Activated T-cell treated with anti-CD3 and anti-CD28 coated beads, Interleukin-2, amount 50 U/mL, for 4 hours (primary cell): Measurements from ENCODE around the gene VWA8. TPM values are rescaled to one million over a fixed set of nuclear protein-coding genes. Genes with fewer than 3 reads are reported as not detected.

Experiments
- ATAC-seq, 2 donors: fragments of 200-7000 bp; cut with Tn5 transposase; one replicate each; pipeline ENCODE4 v1.10.0; 2021
- DNase-seq: peaks from one replicate; pipeline ENCODE4 v3.0.0-alpha.2; 2020
- H3K27me3 Mint-ChIP-seq: one replicate; pipeline ENCODE4 v1.8.0; 2021; ENCODE audit warnings: low read depth, mixed read lengths
- H3K36me3 Mint-ChIP-seq: one replicate; pipeline ENCODE4 v1.8.0; 2022; ENCODE audit warnings: mixed read lengths; ENCODE audit not compliant: insufficient read depth
- H3K4me1 Mint-ChIP-seq: one replicate; pipeline ENCODE4 v1.8.0; 2021; ENCODE audit warnings: low read depth, mixed read lengths
- H3K4me3 Mint-ChIP-seq: one replicate; pipeline ENCODE4 v1.8.0; 2021; ENCODE audit warnings: mild to moderate bottlenecking, moderate library complexity, mixed read lengths
- H3K9me3 Mint-ChIP-seq: one replicate; pipeline ENCODE4 v1.8.0; 2021; ENCODE audit warnings: mixed read lengths
- total RNA-seq, 3 donors: library from RNA; stranded (reverse); gene quantifications; one replicate each; pipeline ENCODE4 v1.2.1, GENCODE V29; 2021

Gene VWA8
- total RNA-seq, 3 donors from 2014 or later = 22.2 to 31.9 (median 26.4) TPM

GRCh38 chr13:41716236-41716635, 244.7 kb downstream of the VWA8 start:
- Mint-ChIP-seq H3K9me3 (no peaks in the 10 kb centered on the region), H3K4me1 (no peaks in the 10 kb centered on the region), H3K27me3 (no peaks in the 10 kb centered on the region), H3K4me3 (no peak overlapping the region), H3K36me3 (peaks cover 14% of the 10 kb centered on the region)
- ATAC-seq (no peak), DNase-seq (no peak)

GRCh38 chr13:41713405-41713804, 247.5 kb downstream of the VWA8 start:
- Mint-ChIP-seq H3K9me3 (no peaks in the 10 kb centered on the region), H3K36me3 (peaks cover 22% of the 10 kb centered on the region), H3K4me1 (no peaks in the 10 kb centered on the region), H3K27me3 (no peaks in the 10 kb centered on the region), H3K4me3 (no peak overlapping the region)
- DNase-seq = no peak
- no peak for ATAC-seq

DNA sequence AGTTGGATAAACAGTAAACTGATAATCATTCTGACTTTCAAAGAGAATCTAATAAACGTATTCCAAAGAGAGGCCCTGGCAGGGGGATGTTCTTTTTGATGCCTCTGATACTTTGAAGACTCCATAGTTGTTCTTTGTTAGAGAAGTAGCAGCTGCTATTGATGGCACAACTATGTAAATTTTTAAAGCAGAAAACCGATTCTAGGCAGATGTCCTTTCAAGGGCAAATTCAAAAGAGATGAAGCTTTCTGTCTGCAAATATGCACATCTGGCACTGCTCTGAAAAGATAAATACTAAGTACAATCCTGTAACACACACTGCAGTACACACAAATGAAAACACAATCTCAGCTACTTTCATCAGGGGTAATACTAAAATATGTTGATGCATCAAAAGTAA, 250.1 kb downstream of the VWA8 start:
- H3K36me3 Mint-ChIP-seq = peaks cover 26% of the 10 kb centered on the region
- no peaks in the 10 kb centered on the region for H3K9me3 Mint-ChIP-seq
- DNase-seq (no peak), ATAC-seq (no peak)
- no peaks in the 10 kb centered on the region for H3K27me3 Mint-ChIP-seq
- H3K4me1 Mint-ChIP-seq = no peaks in the 10 kb centered on the region
- no peak overlapping the region for H3K4me3 Mint-ChIP-seq

DNA sequence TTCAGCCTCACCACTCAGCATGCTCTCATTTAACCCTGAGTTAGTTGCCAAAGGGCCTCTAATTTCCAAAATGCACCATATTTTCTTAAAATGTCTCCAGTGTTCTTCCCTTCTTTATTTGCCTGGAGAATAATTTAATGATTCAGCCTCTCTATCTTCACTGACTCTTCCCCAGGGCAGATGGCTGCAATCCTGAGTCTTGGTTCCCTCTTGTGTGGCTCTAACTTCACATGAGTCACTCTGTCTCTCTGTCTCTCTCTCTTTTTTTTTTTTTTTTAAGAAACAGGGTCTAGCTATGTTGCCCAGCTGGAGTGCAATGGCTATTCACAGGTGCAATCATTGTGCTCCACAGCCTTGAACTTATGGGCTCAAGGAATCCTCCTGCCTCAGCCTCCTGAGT, 251.4 kb downstream of the VWA8 start:
- no peaks in the 10 kb centered on the region for H3K27me3 Mint-ChIP-seq

DNA sequence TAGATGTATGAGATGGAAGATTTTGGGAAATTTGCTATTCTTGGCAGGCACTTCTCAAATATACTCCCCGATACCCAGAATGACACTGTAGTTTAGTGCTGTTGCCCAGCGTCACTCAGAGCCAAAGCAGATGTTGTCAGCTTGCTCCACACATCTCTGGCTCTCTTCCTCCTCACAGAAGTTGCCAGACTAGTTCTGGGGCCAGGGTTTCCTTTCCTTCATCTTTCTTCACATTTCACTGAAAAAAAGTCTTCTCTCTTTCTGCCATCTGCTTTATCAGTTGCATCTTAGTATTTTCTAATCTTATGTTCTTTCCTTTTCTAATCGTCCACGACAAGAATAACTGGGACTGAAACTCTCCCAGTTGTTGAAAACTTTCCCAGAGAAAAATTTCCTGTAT, 252.2 kb downstream of the VWA8 start:
- no peak for ATAC-seq

More for the DNA sequence above, 251.4 kb downstream of the VWA8 start:
- H3K4me3 Mint-ChIP-seq = no peak overlapping the region
- no peak for DNase-seq
- H3K36me3 Mint-ChIP-seq = peaks cover 26% of the 10 kb centered on the region
- ATAC-seq = no peak
- H3K4me1 Mint-ChIP-seq = no peaks in the 10 kb centered on the region
- H3K9me3 Mint-ChIP-seq = no peaks in the 10 kb centered on the region

DNA sequence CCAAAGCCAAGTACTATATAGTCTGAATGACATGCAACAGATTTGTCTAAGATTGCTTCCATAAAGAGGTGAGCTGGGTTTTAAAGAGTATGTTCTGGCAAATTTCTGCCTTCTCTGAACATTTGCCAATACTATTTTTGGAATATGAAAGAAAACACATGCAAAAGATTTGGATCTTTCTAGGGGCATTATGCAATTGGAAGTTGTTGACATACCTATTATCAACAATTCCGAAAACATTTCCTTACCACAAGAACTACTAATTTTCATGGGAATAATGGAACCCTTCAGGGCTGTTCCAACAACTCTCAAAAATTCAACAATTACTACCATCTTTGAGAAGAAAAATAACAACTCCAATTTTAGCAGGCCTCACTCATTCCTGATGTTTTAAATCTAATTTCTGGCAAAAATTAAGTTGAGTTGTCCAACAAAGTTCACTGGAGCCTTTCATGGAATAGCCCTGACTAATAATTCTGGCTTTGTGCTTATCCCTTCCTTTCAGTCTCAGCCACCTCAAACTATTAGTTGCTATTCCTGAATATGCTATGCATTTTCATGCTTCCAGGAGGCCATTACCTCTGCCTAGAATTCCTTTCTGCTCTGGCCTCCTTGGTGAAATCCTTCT, 253.6 kb downstream of the VWA8 start:
- no peak overlapping the region for H3K4me3 Mint-ChIP-seq
- H3K36me3 Mint-ChIP-seq = peaks cover 26% of the 10 kb centered on the region
- no peaks in the 10 kb centered on the region for H3K4me1 Mint-ChIP-seq
- no peaks in the 10 kb centered on the region for H3K27me3 Mint-ChIP-seq
- ATAC-seq (no peak), DNase-seq (no peak)
- H3K9me3 Mint-ChIP-seq = no peaks in the 10 kb centered on the region

More for the DNA sequence above, 252.2 kb downstream of the VWA8 start:
- Mint-ChIP-seq H3K4me3 (no peak overlapping the region), H3K9me3 (no peaks in the 10 kb centered on the region), H3K36me3 (peaks cover 26% of the 10 kb centered on the region), H3K4me1 (no peaks in the 10 kb centered on the region), H3K27me3 (no peaks in the 10 kb centered on the region)
- no peak for DNase-seq

- Mint-ChIP-seq H3K36me3 (peaks cover 23% of the 10 kb centered on the region), H3K27me3 (no peaks in the 10 kb centered on the region), H3K9me3 (no peaks in the 10 kb centered on the region), H3K4me3 (no peak overlapping the region), H3K4me1 (no peaks in the 10 kb centered on the region)
- DNase-seq (no peak), ATAC-seq (no peak)
Measured at GRCh38 chr13:41706152-41706551, 254.8 kb downstream of the VWA8 start.

DNA sequence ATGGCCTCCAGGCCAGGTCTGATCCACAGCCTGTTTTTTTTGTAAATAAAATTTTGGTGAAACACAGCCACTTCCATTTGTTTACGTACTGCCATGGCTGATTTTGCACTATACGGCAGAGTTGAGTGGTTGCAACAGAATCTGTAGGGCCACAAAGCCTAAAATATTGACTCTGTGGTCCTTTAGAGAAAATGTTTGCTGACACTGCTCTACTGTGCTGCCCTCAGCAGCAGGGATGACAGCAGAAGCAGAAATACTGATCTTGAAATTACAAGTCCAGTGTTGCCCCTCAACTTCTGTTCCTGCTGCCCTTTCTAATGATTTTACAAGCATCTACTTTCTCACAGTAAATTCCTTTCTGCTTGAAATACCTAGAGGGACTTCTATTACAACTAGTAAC, 258.4 kb downstream of the VWA8 start:
- DNase-seq (no peak), ATAC-seq (no peak)
- Mint-ChIP-seq H3K4me1 (no peaks in the 10 kb centered on the region), H3K36me3 (peaks cover 16% of the 10 kb centered on the region), H3K4me3 (no peak overlapping the region), H3K27me3 (no peaks in the 10 kb centered on the region), H3K9me3 (no peaks in the 10 kb centered on the region)

GRCh38 chr13:41701676-41702075, 259.2 kb downstream of the VWA8 start:
- H3K36me3 Mint-ChIP-seq = peaks cover 22% of the 10 kb centered on the region
- DNase-seq (no peak), ATAC-seq (no peak)
- H3K9me3 Mint-ChIP-seq = no peaks in the 10 kb centered on the region
- H3K4me1 Mint-ChIP-seq = peaks cover 2% of the 10 kb centered on the region
- H3K4me3 Mint-ChIP-seq = no peak overlapping the region
- H3K27me3 Mint-ChIP-seq = no peaks in the 10 kb centered on the region

GRCh38 chr13:41700790-41701310, 260.1 kb downstream of the VWA8 start:
- Mint-ChIP-seq H3K36me3 (peaks cover 22% of the 10 kb centered on the region), H3K4me3 (no peak overlapping the region), H3K4me1 (peaks cover 2% of the 10 kb centered on the region), H3K27me3 (no peaks in the 10 kb centered on the region), H3K9me3 (no peaks in the 10 kb centered on the region)
- DNase-seq (no peak), ATAC-seq (no peak)

DNA sequence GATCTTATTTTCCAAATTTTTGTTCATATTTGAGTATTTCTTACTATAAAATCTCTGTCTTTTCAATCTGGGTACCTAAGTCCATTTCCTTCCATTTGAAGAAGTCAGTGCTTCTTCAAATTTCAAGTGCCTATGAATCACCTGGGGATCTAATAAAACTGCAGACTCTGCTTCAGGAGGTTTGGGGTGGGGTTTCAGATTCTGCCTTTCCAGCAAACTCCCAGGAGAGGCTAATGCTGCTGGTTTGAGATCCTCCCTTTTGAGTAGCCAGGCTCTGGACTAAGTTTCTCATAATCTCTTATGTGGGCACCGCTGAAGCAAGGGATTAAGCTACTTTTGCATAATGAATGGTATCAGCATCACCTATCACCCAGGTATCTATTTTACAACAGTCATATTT, 261.1 kb downstream of the VWA8 start:
- H3K4me1 Mint-ChIP-seq = peaks cover 5% of the 10 kb centered on the region
- ATAC-seq (no peak), DNase-seq (no peak)
- no peaks in the 10 kb centered on the region for H3K27me3 Mint-ChIP-seq
- peaks cover 26% of the 10 kb centered on the region for H3K36me3 Mint-ChIP-seq
- no peaks in the 10 kb centered on the region for H3K9me3 Mint-ChIP-seq
- no peak overlapping the region for H3K4me3 Mint-ChIP-seq

DNA sequence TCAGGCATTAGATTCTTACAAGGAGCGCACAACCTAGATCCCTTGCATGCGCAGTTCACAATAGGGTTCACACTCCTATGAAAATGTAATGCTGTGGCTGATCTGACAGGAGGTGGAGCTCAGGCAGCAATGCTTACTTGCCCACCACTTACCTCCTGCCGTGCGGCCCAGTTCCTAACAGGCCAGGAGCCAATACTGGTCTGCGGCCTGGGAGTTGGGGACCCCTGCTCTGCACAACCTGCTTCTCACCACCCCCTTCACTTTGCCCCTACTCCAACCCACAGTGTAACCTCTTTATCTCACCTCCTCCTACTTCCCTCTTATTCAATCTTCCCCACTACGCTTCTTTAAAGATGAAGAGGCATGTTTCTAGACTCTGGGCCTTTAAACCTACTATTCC, 263.3 kb downstream of the VWA8 start:
- Mint-ChIP-seq H3K36me3 (peaks cover 30% of the 10 kb centered on the region), H3K27me3 (no peaks in the 10 kb centered on the region), H3K4me1 (peaks cover 6% of the 10 kb centered on the region), H3K9me3 (no peaks in the 10 kb centered on the region), H3K4me3 (no peak overlapping the region)
- no peak for ATAC-seq
- no peak for DNase-seq

GRCh38 chr13:41696163-41697003, 264.5 kb downstream of the VWA8 start:
- DNase-seq = no peak
- no peak for ATAC-seq
- Mint-ChIP-seq H3K4me3 (no peak overlapping the region), H3K27me3 (no peaks in the 10 kb centered on the region), H3K4me1 (peaks cover 6% of the 10 kb centered on the region), H3K9me3 (no peaks in the 10 kb centered on the region), H3K36me3 (peaks cover 37% of the 10 kb centered on the region)

DNA sequence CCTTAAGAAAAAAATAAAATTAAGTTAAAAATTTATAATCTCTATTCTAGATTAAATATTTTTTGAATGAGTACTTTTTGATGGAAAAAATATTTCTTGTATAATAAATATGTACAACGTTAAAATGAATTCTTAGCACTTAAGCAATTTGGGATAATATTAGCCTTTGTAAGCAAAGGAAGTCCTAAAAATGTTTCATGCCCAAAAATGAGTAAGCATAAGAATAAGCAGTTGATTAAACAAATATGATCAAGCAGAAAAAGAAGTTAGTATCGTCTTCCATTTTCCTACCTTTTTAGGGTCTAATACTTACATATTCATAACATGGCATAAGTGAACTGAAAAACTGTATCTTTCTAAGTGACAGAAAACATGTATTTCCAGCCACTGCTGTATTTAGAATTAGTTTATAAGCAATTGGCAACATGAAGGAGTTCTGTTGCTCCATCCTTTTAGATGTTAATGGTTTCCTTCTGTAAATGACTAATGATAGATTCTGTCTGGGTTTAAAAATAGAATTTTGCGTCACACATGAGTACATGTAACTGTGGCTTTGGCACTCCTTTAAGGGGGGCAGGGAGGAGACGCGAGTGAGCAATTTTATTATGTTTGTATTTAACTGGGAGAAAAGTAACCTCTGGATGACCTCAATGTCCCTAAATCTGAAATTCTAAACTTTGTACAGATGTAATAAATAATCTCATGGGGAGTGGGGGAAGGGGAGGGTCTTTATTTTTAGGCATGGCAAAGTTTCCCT, 266.2 kb downstream of the VWA8 start:
- Mint-ChIP-seq H3K4me3 (no peak overlapping the region), H3K9me3 (no peaks in the 10 kb centered on the region), H3K27me3 (no peaks in the 10 kb centered on the region), H3K36me3 (peaks cover 43% of the 10 kb centered on the region), H3K4me1 (peaks cover 6% of the 10 kb centered on the region)
- ATAC-seq (no peak), DNase-seq (no peak)
